Sigmoid colon (tissue), 7 donors: ENCODE data around the gene LRRC10. TPM values are rescaled to one million over a fixed set of nuclear protein-coding genes. Genes with fewer than 3 reads are reported as not detected.

Experiments
- DNase-seq: peaks from one replicate; pipeline ENCODE4 v3.0.0-alpha.2; 2019
- H3K27ac ChIP-seq, 4 donors: fragments of 200-600 bp; sonication (generic); one replicate each; pipeline ENCODE4 v1.5.1; 2016 to 2019; ENCODE audit warnings: mild to moderate bottlenecking in 1 of 4
- H3K27me3 ChIP-seq, 3 donors: fragments of 200-600 bp; sonication (generic); one replicate each; pipeline ENCODE4 v1.5.1; 2019; ENCODE audit warnings: mild to moderate bottlenecking in 1 of 3
- H3K36me3 ChIP-seq, 4 donors: fragments of 200-600 bp; sonication (generic); one replicate each; pipeline ENCODE4 v1.5.1; 2016 to 2019
- H3K4me1 ChIP-seq, 4 donors: fragments of 200-600 bp; sonication (generic); one replicate each; pipeline ENCODE4 v1.5.1; 2017 to 2019
- H3K4me3 ChIP-seq, 4 donors: fragments of 200-600 bp; sonication (generic); one replicate each; pipeline ENCODE4 v1.5.1; 2017 to 2019; ENCODE audit warnings: mild to moderate bottlenecking in 2 of 4, moderate library complexity in 1 of 4
- H3K9me3 ChIP-seq, 4 donors: fragments of 200-600 bp in 3 of 4; sonication (generic) in 3 of 4; one replicate each; pipeline versions ENCODE4 v1.5.1 to v1.6.1; 2013 to 2019
- CTCF ChIP-seq, 4 experiments: fragments of 450-650 bp in 3 of 4; fragments of 200-600 bp in 1 of 4; IDR thresholded peaks; one replicate each; pipeline ENCODE4 v1.5.1; 2016 to 2019; ENCODE audit warnings: antibody characterized with exemption in 4 of 4, mild to moderate bottlenecking in 3 of 4, moderate library complexity in 2 of 4
- EP300 ChIP-seq, 4 donors: sonication (generic); formaldehyde crosslinking; IDR thresholded peaks; one replicate each; pipeline ENCODE4 v1.6.1; 2017; ENCODE audit warnings: antibody characterized with exemption in 4 of 4
- POLR2A ChIP-seq, 2 donors: fragments of 450-650 bp; IDR thresholded peaks; one replicate each; pipeline ENCODE4 v1.6.1; 2016; ENCODE audit warnings: antibody characterized with exemption in 2 of 2, mild to moderate bottlenecking in 2 of 2, moderate library complexity in 2 of 2
- POLR2AphosphoS5 ChIP-seq, 4 donors: sonication (generic); formaldehyde crosslinking; IDR thresholded peaks; one replicate each; pipeline ENCODE4 v1.6.1; 2017; ENCODE audit warnings: antibody characterized with exemption in 4 of 4
- WGBS, 2 donors: extraction: QIAGEN DNeasy Blood & Tissue Kit; methylation state at CpG; one replicate each; pipeline ENCODE4 v1.1.7; 2013; 5-methylcytosine and 5-hydroxymethylcytosine counted together
- intact Hi-C: fragments of 100-400 bp; cut with DNase I; formaldehyde crosslinking; loops from one replicate; pipeline ENCODE4 v1.15.1; 2023
- polyA plus RNA-seq, 3 donors: library from polyadenylated mRNA; stranded (reverse); fragments of 200-250 nt; gene quantifications; one replicate each; pipeline ENCODE4 v1.2.3, GENCODE V29; 2013
- total RNA-seq, 4 donors: library from RNA; depleted of rRNA; stranded (reverse); fragments of >200 nt; gene quantifications; one replicate each; pipeline ENCODE4 v1.1.0, GENCODE V29; 2016
- donor health status: healthy with polysubstance abuse.
- donor health status: Bipolar disorder and iron deficiency.
- donor health status: healthy.

Gene LRRC10
- total RNA-seq (not detected), polyA plus RNA-seq (under 1 TPM in 2 of 3 donors, not detected in 1; under 0.01 to 0.01 TPM)

- DNase-seq: no peak
- 95 to 97% methylated on average over 11 of the region's 11 CpGs for WGBS, 2 donors
- H3K27ac ChIP-seq: no peak within 1 kb of the TSS
- H3K27me3 ChIP-seq: no peaks in the 10 kb centered on the region
- H3K4me3 ChIP-seq: no peak within 1 kb of the TSS
- H3K36me3 ChIP-seq: no peaks in the 10 kb centered on the region
- intact Hi-C loops: no loop called here
- no peaks in the 10 kb centered on the region for H3K4me1 ChIP-seq
- TF ChIP-seq EP300 (IDR thresholded peaks at IDR 0.05) (no peak), POLR2A (IDR thresholded peaks at IDR 0.05) (no peak), CTCF (IDR thresholded peaks at IDR 0.05) (no peak), POLR2AphosphoS5 (IDR thresholded peaks at IDR 0.05) (no peak)
- H3K9me3 ChIP-seq: no peaks in the 10 kb centered on the region
Measured at GRCh38 chr12:69610729-69611128, at the start of gene LRRC10. Gene LRRC10, minus strand, starts transcription at chr12:69610907. Its CDS starts 69 bp downstream, at chr12:69610838.

GRCh38 chr12:69660164-69660863 is 49.6 kb upstream of the LRRC10 start:
- H3K4me1 ChIP-seq: peaks cover 0 to 15% (median 9%) of the 10 kb centered on the region in 4 donors
- no peaks in the 10 kb centered on the region for H3K36me3 ChIP-seq

GRCh38 chr12:69658203-69658602 is 47.5 kb upstream of the LRRC10 start:
- Histone ChIP-seq H3K36me3 (no peaks in the 10 kb centered on the region), H3K4me3 (no peak overlapping the region), H3K27me3 (no peaks in the 10 kb centered on the region), H3K27ac (no peak overlapping the region), H3K4me1 (peaks cover 0 to 15% (median 11%) of the 10 kb centered on the region in 4 donors), H3K9me3 (no peaks in the 10 kb centered on the region)
- intact Hi-C loops: no loop called here
- DNase-seq: no peak
- 64 to 66% methylated on average over 2 of the region's 2 CpGs for WGBS, 2 donors
- no peak for TF ChIP-seq POLR2A (IDR thresholded peaks at IDR 0.05)
- TF ChIP-seq EP300 (IDR thresholded peaks at IDR 0.05): no peak
- TF ChIP-seq CTCF (IDR thresholded peaks at IDR 0.05): no peak
- TF ChIP-seq POLR2AphosphoS5 (IDR thresholded peaks at IDR 0.05): no peak

More at GRCh38 chr12:69660164-69660863, 49.6 kb upstream of the LRRC10 start:
- Histone ChIP-seq H3K27me3 (no peaks in the 10 kb centered on the region), H3K27ac (no peak overlapping the region), H3K9me3 (no peaks in the 10 kb centered on the region), H3K4me3 (no peak overlapping the region)
- 89 to 94% methylated on average over 1 of the region's 1 CpG for WGBS, 2 donors
- DNase-seq: no peak
- TF ChIP-seq CTCF (IDR thresholded peaks at IDR 0.05) (no peak), POLR2AphosphoS5 (IDR thresholded peaks at IDR 0.05) (no peak), EP300 (IDR thresholded peaks at IDR 0.05) (no peak), POLR2A (IDR thresholded peaks at IDR 0.05) (no peak)
- intact Hi-C loops: no loop called here

- 74 to 83% methylated on average over 9 of the region's 9 CpGs for WGBS, 2 donors
Measured at GRCh38 chr12:69657376-69658137, 46.9 kb upstream of the LRRC10 start.

More at GRCh38 chr12:69657376-69658137, 46.9 kb upstream of the LRRC10 start:
- Histone ChIP-seq H3K27me3 (no peaks in the 10 kb centered on the region), H3K9me3 (no peaks in the 10 kb centered on the region), H3K4me3 (no peak overlapping the region), H3K4me1 (peaks cover 0 to 15% (median 11%) of the 10 kb centered on the region in 4 donors), H3K36me3 (no peaks in the 10 kb centered on the region), H3K27ac (no peak overlapping the region)
- no peak for TF ChIP-seq CTCF (IDR thresholded peaks at IDR 0.05)
- no peak for DNase-seq
- intact Hi-C loops: no loop called here
